ENCODE data around the gene HOPX.

HOPX gene

DNA sequence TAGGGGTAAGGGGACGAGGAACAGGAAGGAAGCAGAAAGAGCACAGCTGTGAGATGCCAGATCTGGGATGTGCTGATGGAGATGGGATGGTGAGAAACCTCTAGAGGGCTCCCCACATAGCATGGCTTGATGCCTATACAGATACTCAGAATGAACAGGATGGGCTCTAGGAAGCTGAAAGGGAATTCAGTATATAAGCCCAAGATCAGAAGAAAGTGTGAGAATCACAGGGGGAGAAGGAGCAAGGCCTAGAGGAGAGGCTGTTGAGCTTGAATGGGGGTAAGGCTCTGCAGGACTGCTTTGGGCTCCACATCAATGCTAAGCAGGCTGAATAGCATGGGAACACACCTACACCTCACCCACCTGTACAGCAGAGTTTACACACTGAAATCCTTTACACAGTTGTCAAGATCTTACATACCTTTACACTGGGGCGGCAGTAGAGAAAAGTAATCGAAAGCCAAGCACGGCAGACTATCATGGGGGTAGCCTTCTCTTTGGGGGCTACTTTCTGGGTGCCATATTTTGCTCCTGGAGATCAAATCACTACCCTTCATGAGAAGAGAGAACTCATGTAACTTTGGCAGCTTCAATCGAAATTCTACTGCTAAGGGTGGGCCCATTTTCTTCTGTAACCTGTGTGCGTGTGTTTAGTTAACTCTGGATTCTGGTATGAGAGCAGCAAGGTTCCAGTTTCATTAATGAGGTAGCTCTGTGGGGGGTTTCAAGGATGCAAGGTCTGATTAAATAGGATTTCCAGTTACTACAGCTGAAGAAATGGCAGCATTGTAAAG is 30.6 kb downstream of the HOPX start:
- H3K27ac ChIP-seq = no peak overlapping the region
- TF ChIP-seq, protein P1, sequence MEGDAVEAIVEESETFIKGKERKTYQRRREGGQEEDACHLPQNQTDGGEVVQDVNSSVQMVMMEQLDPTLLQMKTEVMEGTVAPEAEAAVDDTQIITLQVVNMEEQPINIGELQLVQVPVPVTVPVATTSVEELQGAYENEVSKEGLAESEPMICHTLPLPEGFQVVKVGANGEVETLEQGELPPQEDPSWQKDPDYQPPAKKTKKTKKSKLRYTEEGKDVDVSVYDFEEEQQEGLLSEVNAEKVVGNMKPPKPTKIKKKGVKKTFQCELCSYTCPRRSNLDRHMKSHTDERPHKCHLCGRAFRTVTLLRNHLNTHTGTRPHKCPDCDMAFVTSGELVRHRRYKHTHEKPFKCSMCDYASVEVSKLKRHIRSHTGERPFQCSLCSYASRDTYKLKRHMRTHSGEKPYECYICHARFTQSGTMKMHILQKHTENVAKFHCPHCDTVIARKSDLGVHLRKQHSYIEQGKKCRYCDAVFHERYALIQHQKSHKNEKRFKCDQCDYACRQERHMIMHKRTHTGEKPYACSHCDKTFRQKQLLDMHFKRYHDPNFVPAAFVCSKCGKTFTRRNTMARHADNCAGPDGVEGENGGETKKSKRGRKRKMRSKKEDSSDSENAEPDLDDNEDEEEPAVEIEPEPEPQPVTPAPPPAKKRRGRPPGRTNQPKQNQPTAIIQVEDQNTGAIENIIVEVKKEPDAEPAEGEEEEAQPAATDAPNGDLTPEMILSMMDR (IDR thresholded peaks at IDR 0.05) = no peak
- H3K9ac ChIP-seq = no peak overlapping the region
- no peak overlapping the region for H3K4me3 ChIP-seq (ENCODE audit: low read depth, low read length)
- no peak overlapping the region for H3K4me2 ChIP-seq (ENCODE audit: low read length)
- H3K9me3 ChIP-seq (ENCODE audit: control insufficient read depth, low read length) = no peaks in the 10 kb centered on the region
- H3K36me3 ChIP-seq (ENCODE audit: control insufficient read depth, insufficient read depth, low read length) = no peaks in the 10 kb centered on the region
- H3K79me2 ChIP-seq = no peaks in the 10 kb centered on the region
- no peaks in the 10 kb centered on the region for H3K27me3 ChIP-seq (ENCODE audit: control insufficient read depth, insufficient read depth, low read length)
- no peaks in the 10 kb centered on the region for H3K4me1 ChIP-seq
- H2AFZ ChIP-seq = no peak overlapping the region

DNA sequence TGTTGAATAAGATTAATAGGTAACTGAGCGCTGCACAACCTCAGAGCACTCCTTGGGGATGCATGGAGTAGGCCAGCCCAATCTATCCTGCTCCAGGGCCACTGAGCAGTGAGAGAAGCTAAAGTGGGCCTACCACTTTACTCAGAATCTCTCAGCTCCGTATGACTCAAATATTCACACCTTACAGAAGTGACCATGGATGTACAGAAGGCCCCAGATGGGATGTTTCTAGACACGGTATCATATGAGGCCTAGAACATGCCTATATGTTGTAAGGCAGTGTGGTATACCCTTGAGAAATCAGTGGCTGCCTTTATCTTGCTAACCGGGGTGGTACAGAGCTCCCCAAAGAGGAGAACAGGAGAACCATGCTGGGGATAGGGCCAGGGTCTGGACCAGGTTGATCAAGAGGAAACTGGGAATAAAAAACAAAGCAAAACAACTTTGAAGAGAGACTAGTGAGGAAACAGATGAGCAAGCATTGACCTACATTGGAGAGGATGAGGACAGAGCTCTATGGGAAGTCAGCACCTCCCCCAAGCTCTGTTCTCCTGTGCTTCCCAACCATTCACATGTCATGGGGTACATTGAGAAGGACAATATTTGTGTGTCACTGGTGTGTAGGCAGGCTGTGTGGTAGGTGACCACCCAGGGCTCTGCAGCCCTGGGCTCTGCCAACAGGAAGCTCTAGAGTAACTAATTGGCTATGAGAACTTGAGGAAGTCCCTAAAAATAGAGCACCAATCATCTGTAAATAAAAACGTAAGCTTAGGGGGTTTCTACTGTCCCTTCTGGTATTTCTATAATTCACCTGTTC is 31.4 kb downstream of the HOPX start:
- Histone ChIP-seq H3K9ac (no peak overlapping the region), H3K4me1 (no peaks in the 10 kb centered on the region), H3K9me3 (ENCODE audit: control insufficient read depth, low read length) (no peaks in the 10 kb centered on the region), H3K27me3 (ENCODE audit: control insufficient read depth, insufficient read depth, low read length) (no peaks in the 10 kb centered on the region), H2AFZ (no peak overlapping the region), H3K4me2 (ENCODE audit: low read length) (no peak overlapping the region), H3K79me2 (no peaks in the 10 kb centered on the region), H3K36me3 (ENCODE audit: control insufficient read depth, insufficient read depth, low read length) (no peaks in the 10 kb centered on the region), H3K4me3 (ENCODE audit: low read depth, low read length) (no peak overlapping the region), H3K27ac (no peak overlapping the region)
- TF ChIP-seq, protein P1 (IDR thresholded peaks at IDR 0.05) = no peak

DNA sequence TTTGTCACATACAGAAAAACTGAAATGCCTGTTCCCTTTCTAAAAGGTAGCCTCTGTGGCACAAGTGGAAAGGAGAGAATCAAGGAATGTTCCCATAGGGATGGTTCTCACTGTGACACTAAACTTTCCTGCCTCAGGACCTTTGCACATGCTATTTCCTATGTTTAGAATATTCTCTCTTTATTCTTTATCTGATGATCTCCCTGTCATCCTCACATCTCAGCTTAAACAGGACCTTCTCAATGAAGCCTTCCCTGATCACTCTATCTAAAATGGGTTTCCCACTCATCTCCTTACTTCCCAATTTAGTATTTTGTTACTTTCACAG is 32.3 kb downstream of the HOPX start:
- H3K36me3 ChIP-seq (ENCODE audit: control insufficient read depth, insufficient read depth, low read length) = no peaks in the 10 kb centered on the region
- H3K4me1 ChIP-seq = no peaks in the 10 kb centered on the region
- TF ChIP-seq, protein P1 (IDR thresholded peaks at IDR 0.05) = no peak
- H3K4me2 ChIP-seq (ENCODE audit: low read length) = no peak overlapping the region
- H3K9ac ChIP-seq = no peak overlapping the region
- H3K27me3 ChIP-seq (ENCODE audit: control insufficient read depth, insufficient read depth, low read length) = no peaks in the 10 kb centered on the region
- H2AFZ ChIP-seq = no peak overlapping the region
- H3K79me2 ChIP-seq = no peaks in the 10 kb centered on the region
- no peaks in the 10 kb centered on the region for H3K9me3 ChIP-seq (ENCODE audit: control insufficient read depth, low read length)
- H3K4me3 ChIP-seq (ENCODE audit: low read depth, low read length) = no peak overlapping the region
- no peak overlapping the region for H3K27ac ChIP-seq

DNA sequence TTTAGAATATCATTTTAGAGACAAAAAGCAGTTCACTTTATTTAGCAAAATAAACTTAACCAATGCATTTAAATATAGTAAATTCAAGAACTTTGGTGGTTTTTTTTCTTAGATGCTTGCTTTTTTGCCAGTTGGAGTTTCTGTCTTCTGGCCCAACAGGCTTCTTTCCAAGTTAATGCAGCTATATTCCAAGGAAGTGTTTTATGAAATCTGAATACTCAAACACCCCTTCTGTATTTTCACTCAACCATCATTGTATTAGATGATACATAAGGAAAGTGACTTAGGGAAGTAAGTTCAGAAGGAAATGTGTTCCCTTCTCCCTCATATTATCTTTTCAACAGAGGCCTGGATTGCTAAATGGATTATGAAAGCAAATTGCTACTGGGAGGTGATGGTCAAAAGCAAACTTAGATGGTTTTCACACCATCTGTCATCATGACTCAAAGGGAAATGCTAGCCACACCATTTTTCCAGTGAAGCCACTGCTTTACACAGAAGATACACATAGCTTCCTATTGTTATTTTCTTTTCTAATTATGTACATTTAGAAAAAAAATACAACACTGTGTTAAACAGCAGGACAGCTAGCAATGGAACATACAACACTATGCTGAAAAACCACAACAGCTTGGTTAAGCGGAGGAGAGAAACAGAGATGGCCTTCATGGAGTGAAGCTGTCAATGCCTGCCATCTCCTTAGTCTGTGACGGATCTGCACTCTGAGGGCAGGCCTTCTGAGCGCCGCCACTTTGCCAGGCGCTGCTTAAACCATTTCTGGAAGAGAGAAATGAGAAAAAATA is 32.9 kb downstream of the HOPX start:
- no peaks in the 10 kb centered on the region for H3K36me3 ChIP-seq (ENCODE audit: control insufficient read depth, insufficient read depth, low read length)
- no peak overlapping the region for H3K4me2 ChIP-seq (ENCODE audit: low read length)
- H3K27me3 ChIP-seq (ENCODE audit: control insufficient read depth, insufficient read depth, low read length) = no peaks in the 10 kb centered on the region
- H3K4me3 ChIP-seq (ENCODE audit: low read depth, low read length) = no peak overlapping the region
- no peaks in the 10 kb centered on the region for H3K79me2 ChIP-seq
- H3K9me3 ChIP-seq (ENCODE audit: control insufficient read depth, low read length) = no peaks in the 10 kb centered on the region
- H3K4me1 ChIP-seq = no peaks in the 10 kb centered on the region
- TF ChIP-seq, protein P1 (IDR thresholded peaks at IDR 0.05) = no peak
- H3K27ac ChIP-seq = no peak overlapping the region
- H3K9ac ChIP-seq = no peak overlapping the region
- no peak overlapping the region for H2AFZ ChIP-seq
